Trophoblast cell (in vitro differentiated cells and primary cell): ENCODE data around the gene TRMT1.

ENCODE experiments used
- DNase-seq, 2 donors: peaks; one replicate each; pipeline ENCODE4 v3.0.0-alpha.2; 2016
- H2AFZ ChIP-seq: 2 replicates; pipeline ENCODE4 v1.6.1; 2013; ENCODE audit warnings: low read length, moderate library complexity, mild to moderate bottlenecking; ENCODE audit not compliant: insufficient read depth, poor library complexity
- H2AK5ac ChIP-seq: 2 replicates; pipeline ENCODE4 v1.6.1; 2013; ENCODE audit warnings: mild to moderate bottlenecking, low read length
- H2BK120ac ChIP-seq: 2 replicates; pipeline ENCODE4 v1.6.1; 2013; ENCODE audit warnings: low read length, mild to moderate bottlenecking, moderate library complexity; ENCODE audit not compliant: insufficient read depth, poor library complexity
- H2BK12ac ChIP-seq: 2 replicates; pipeline ENCODE4 v1.6.1; 2013; ENCODE audit warnings: mild to moderate bottlenecking, low read length, moderate library complexity
- H2BK5ac ChIP-seq: 2 replicates; pipeline ENCODE4 v1.6.1; 2013; ENCODE audit warnings: low read length, low read depth, moderate library complexity, mild to moderate bottlenecking; ENCODE audit not compliant: poor library complexity
- H3K14ac ChIP-seq: 2 replicates; pipeline ENCODE4 v1.6.1; 2013; ENCODE audit warnings: mild to moderate bottlenecking, low read length
- H3K18ac ChIP-seq: 2 replicates; pipeline ENCODE4 v1.6.1; 2013; ENCODE audit warnings: mild to moderate bottlenecking, low read length
- H3K23ac ChIP-seq: 2 replicates; pipeline ENCODE4 v1.6.1; 2013; ENCODE audit warnings: low read length
- H3K27ac ChIP-seq: 2 replicates; pipeline ENCODE4 v1.5.1; 2013; ENCODE audit warnings: low read depth, mild to moderate bottlenecking, inconsistent platforms, low read length, moderate library complexity
- H3K27me3 ChIP-seq: 2 replicates; pipeline ENCODE4 v1.6.1; 2013; ENCODE audit warnings: inconsistent platforms, mild to moderate bottlenecking, low read length, moderate library complexity; ENCODE audit not compliant: insufficient read depth
- H3K36me3 ChIP-seq, 2 experiments: 1 replicate in 1 of 2; 2 replicates in 1 of 2; pipeline ENCODE4 v1.6.1; 2013; ENCODE audit warnings: low read length in 2 of 2, mild to moderate bottlenecking in 2 of 2, moderate library complexity in 1 of 2; ENCODE audit not compliant: insufficient read depth in 2 of 2, control insufficient read depth in 1 of 2
- H3K4ac ChIP-seq: 2 replicates; pipeline ENCODE4 v1.6.1; 2013; ENCODE audit warnings: low read depth, mild to moderate bottlenecking, low read length, moderate library complexity
- H3K4me1 ChIP-seq, 2 experiments: 1 replicate in 1 of 2; 2 replicates in 1 of 2; pipeline ENCODE4 v1.6.1; 2013; ENCODE audit warnings: low read length in 2 of 2, mild to moderate bottlenecking in 2 of 2, moderate library complexity in 1 of 2; ENCODE audit not compliant: insufficient read depth in 2 of 2, control insufficient read depth in 1 of 2
- H3K4me2 ChIP-seq: 2 replicates; pipeline ENCODE4 v1.6.1; 2013; ENCODE audit warnings: inconsistent platforms, mild to moderate bottlenecking, low read length, moderate library complexity
- H3K4me3 ChIP-seq: 2 replicates; pipeline ENCODE4 v1.5.1; 2013; ENCODE audit warnings: mild to moderate bottlenecking, low read depth, low read length, inconsistent platforms
- H3K79me1 ChIP-seq: one replicate; pipeline ENCODE4 v1.6.1; 2013; ENCODE audit warnings: low read length
- H3K79me2 ChIP-seq: 2 replicates; pipeline ENCODE4 v1.6.1; 2013; ENCODE audit warnings: low read length, mild to moderate bottlenecking; ENCODE audit not compliant: control insufficient read depth, insufficient read depth, poor library complexity
- H3K9ac ChIP-seq: 2 replicates; pipeline ENCODE4 v1.6.1; 2013; ENCODE audit warnings: mild to moderate bottlenecking, low read length
- H3K9me3 ChIP-seq: 2 replicates; pipeline ENCODE4 v1.6.1; 2013; ENCODE audit warnings: low read depth, mild to moderate bottlenecking, control low read depth, inconsistent platforms, low read length; ENCODE audit not compliant: insufficient read depth
- H4K12ac ChIP-seq: 2 replicates; pipeline ENCODE4 v1.6.1; 2013; ENCODE audit warnings: low read depth, mild to moderate bottlenecking, low read length, moderate library complexity
- H4K8ac ChIP-seq: 2 replicates; pipeline ENCODE4 v1.6.1; 2013; ENCODE audit warnings: low read depth, mild to moderate bottlenecking, low read length, moderate library complexity
- H4K91ac ChIP-seq: one replicate; pipeline ENCODE4 v1.6.1; 2013; ENCODE audit warnings: low read depth, mild to moderate bottlenecking, low read length, moderate library complexity
- WGBS: extraction: QIAGEN DNeasy Blood & Tissue Kit; methylation state at CpG from one replicate; pipeline ENCODE4 v1.1.7; 2013; ENCODE audit warnings: missing lambda C conversion rate; ENCODE audit not compliant: insufficient read length, insufficient coverage; ENCODE audit errors: extremely low coverage; 5-methylcytosine and 5-hydroxymethylcytosine counted together

The TRMT1 gene

GRCh38 chr19:13164343-13165161 is 48.0 kb upstream of the TRMT1 start:
- peak overlapping the region; percentile 96 for H3K27ac ChIP-seq
- peak; percentile 31 to 36 for DNase-seq
- peak overlapping the region; percentile 50 for H3K4me2 ChIP-seq
- no peak overlapping the region for H3K23ac ChIP-seq
- H3K4me3 ChIP-seq, result peak overlapping the region; percentile 10
- H3K14ac ChIP-seq, result peak overlapping the region; percentile 93
- H3K9me3 ChIP-seq, result no peaks in the 10 kb centered on the region
- H3K79me2 ChIP-seq, result peaks cover 10% of the 10 kb centered on the region
- peak overlapping the region; percentile 94 for H2BK5ac ChIP-seq
- peak overlapping the region; percentile 94 for H4K91ac ChIP-seq
- no peaks in the 10 kb centered on the region for H3K27me3 ChIP-seq
- H2BK12ac ChIP-seq, result peak overlapping the region; percentile 82
- H4K12ac ChIP-seq, result peak overlapping the region; percentile 12
- peak overlapping the region; percentile 96 for H4K8ac ChIP-seq
- peak overlapping the region; percentile 91 for H2BK120ac ChIP-seq
- no peak overlapping the region for H3K9ac ChIP-seq
- H3K79me1 ChIP-seq, result peaks cover 61% of the 10 kb centered on the region
- H3K18ac ChIP-seq, result peak overlapping the region; percentile 95
- WGBS, result no CpG with 5 or more reads among the region's 19 CpGs
- peaks cover 37 to 42% of the 10 kb centered on the region in 2 experiments for H3K4me1 ChIP-seq
- H3K4ac ChIP-seq, result peak overlapping the region; percentile 75
- peak overlapping the region; percentile 86 for H2AK5ac ChIP-seq
- peak overlapping the region; percentile 41 for H2AFZ ChIP-seq
- H3K36me3 ChIP-seq, result no peaks in the 10 kb centered on the region

DNA sequence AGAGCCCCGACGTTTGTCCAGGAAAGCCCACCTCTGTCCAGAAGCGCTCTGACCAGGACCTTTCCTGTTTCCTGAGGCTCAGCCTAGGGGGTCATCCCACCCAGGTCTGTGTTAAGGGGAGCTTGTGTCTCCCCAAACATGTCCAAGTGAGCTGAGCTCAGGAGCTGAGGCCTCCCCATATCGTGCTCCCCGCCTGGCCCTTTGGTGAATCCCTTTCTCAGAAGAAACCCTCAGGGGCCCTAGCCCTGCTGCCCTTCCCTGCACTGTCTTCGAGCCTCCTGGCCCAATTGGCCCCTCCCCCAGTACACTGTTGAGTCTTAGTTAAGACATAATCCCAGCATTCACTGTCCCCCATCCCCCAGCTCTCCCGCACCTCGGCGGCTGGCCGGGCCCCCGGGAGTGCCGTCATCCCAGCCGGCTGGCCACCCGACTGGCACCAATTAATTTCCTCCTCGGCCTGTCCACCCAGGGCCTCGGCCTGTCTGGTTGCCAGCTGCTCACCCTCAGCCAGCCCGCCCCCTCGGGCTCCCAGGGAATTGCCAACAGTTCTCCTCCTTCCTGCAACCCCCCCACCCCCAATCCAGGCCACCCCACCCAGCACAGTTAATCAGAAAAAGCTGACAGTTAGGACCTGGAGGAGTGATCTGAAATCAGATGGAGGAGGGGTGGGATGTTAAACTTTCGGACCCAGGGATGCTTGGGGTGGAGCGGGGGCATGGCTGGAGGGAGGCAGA is 47.2 kb upstream of the TRMT1 start:
- Histone ChIP-seq H3K14ac (peak overlapping the region; percentile 98), H3K79me1 (peaks cover 55% of the 10 kb centered on the region), H3K9ac (no peak overlapping the region), H3K4me2 (peak overlapping the region; percentile 50), H2BK12ac (peak overlapping the region; percentile 99), H2AK5ac (peak overlapping the region; percentile 99), H2BK5ac (peak overlapping the region; percentile 100), H3K23ac (no peak overlapping the region), H3K27ac (peak overlapping the region; percentile 96), H2BK120ac (peak overlapping the region; percentile 100), H3K4ac (peak overlapping the region; percentile 96), H3K4me3 (peak overlapping the region; percentile 10), H3K27me3 (no peaks in the 10 kb centered on the region), H3K36me3 (no peaks in the 10 kb centered on the region), H3K4me1 (peaks cover 31 to 35% of the 10 kb centered on the region in 2 experiments), H3K18ac (peak overlapping the region; percentile 97), H3K79me2 (peaks cover 10% of the 10 kb centered on the region), H4K8ac (peak overlapping the region; percentile 97), H4K91ac (peak overlapping the region; percentile 94), H4K12ac (peak overlapping the region; percentile 95), H3K9me3 (no peaks in the 10 kb centered on the region), H2AFZ (peak overlapping the region; percentile 84)
- peak; percentile 79 to 81 for DNase-seq
- no CpG with 5 or more reads among the region's 20 CpGs for WGBS

- WGBS, result no CpG with 5 or more reads among the region's 58 CpGs
- Histone ChIP-seq H2BK12ac (peak overlapping the region; percentile 99), H3K14ac (peak overlapping the region; percentile 98), H3K4ac (peak overlapping the region; percentile 96), H3K27ac (peak overlapping the region; percentile 96), H4K91ac (peak overlapping the region; percentile 94), H3K4me3 (no peak overlapping the region), H3K79me2 (peaks cover 10% of the 10 kb centered on the region), H3K9ac (peak overlapping the region; percentile 12), H3K27me3 (no peaks in the 10 kb centered on the region), H4K8ac (peak overlapping the region; percentile 97), H2BK5ac (peak overlapping the region; percentile 100), H3K18ac (peak overlapping the region; percentile 97), H2AK5ac (peak overlapping the region; percentile 99), H3K23ac (no peak overlapping the region), H3K4me2 (peak overlapping the region; percentile 50), H3K36me3 (no peaks in the 10 kb centered on the region), H3K4me1 (peaks cover 28 to 30% of the 10 kb centered on the region in 2 experiments), H4K12ac (peak overlapping the region; percentile 95), H2AFZ (peak overlapping the region; percentile 84), H3K9me3 (no peaks in the 10 kb centered on the region), H2BK120ac (peak overlapping the region; percentile 100), H3K79me1 (peaks cover 49% of the 10 kb centered on the region)
- peak; percentile 100 for DNase-seq
Observed at GRCh38 chr19:13162724-13163608, 46.4 kb upstream of the TRMT1 start.

DNA sequence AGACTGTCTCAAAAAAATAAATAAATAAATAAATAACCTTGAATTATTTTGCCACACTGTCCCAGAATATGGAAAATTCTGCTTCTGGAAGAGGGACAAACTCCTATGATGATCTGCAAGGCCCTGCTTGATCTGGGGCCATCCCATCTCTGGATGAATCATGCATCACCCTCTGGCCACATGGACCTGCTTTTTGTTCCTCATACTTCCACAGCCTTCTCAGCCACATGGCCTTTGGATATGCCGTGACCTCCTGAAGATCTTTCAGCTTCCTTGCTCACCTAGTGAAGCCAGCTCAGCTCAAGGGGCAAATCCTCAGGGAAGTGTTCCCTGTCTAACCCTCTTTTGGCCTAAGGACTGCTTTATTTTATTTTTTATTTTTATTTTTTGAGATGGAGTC is 44.0 kb upstream of the TRMT1 start:
- H4K8ac ChIP-seq, result no peak overlapping the region
- no peaks in the 10 kb centered on the region for H3K27me3 ChIP-seq
- peak in 1 of 2 donors; percentile 48 for DNase-seq
- no peak overlapping the region for H3K14ac ChIP-seq
- H3K9ac ChIP-seq, result no peak overlapping the region
- no peak overlapping the region for H3K4ac ChIP-seq
- no peak overlapping the region for H2BK12ac ChIP-seq
- peak overlapping the region; percentile 35 for H2AK5ac ChIP-seq
- H4K91ac ChIP-seq, result no peak overlapping the region
- H3K4me3 ChIP-seq, result no peak overlapping the region
- WGBS, result no CpG with 5 or more reads among the region's 1 CpG
- H3K23ac ChIP-seq, result no peak overlapping the region
- no peaks in the 10 kb centered on the region for H3K36me3 ChIP-seq
- no peak overlapping the region for H2BK5ac ChIP-seq
- H3K27ac ChIP-seq, result no peak overlapping the region
- H2AFZ ChIP-seq, result no peak overlapping the region
- no peak overlapping the region for H2BK120ac ChIP-seq
- no peak overlapping the region for H4K12ac ChIP-seq
- no peak overlapping the region for H3K18ac ChIP-seq
- peaks cover 38% of the 10 kb centered on the region for H3K79me1 ChIP-seq
- no peak overlapping the region for H3K4me2 ChIP-seq
- peaks cover 13% of the 10 kb centered on the region for H3K79me2 ChIP-seq
- H3K4me1 ChIP-seq, result peaks cover 26 to 34% of the 10 kb centered on the region in 2 experiments
- H3K9me3 ChIP-seq, result no peaks in the 10 kb centered on the region
